Liver (tissue), 9 donors: ENCODE results near the gene ENTPD1. TPM values are rescaled to one million over a fixed set of nuclear protein-coding genes. Genes with fewer than 3 reads are reported as not detected.

ENCODE experiments used
- DNase-seq: peaks from one replicate; pipeline ENCODE4 v3.0.0-alpha.2; 2017; ENCODE audit warnings: low spot score
- H3K27ac ChIP-seq, 2 donors: one replicate each; pipeline ENCODE4 v1.7.0; 2013; ENCODE audit warnings: inconsistent platforms in 2 of 2, low read length in 2 of 2, control low read depth in 1 of 2, low read depth in 1 of 2, mild to moderate bottlenecking in 1 of 2
- H3K27me3 ChIP-seq, 4 donors: one replicate each; pipeline versions ENCODE4 v1.6.1 to v1.7.0; 2013; ENCODE audit warnings: low read length in 3 of 4, inconsistent platforms in 1 of 4, mild to moderate bottlenecking in 1 of 4, moderate library complexity in 1 of 4; ENCODE audit not compliant: control insufficient read depth in 4 of 4, insufficient read depth in 4 of 4
- H3K36me3 ChIP-seq, 4 donors: one replicate each; pipeline versions ENCODE4 v1.6.1 to v1.7.0; 2013; ENCODE audit warnings: low read length in 3 of 4, mild to moderate bottlenecking in 3 of 4, low read depth in 1 of 4, moderate library complexity in 1 of 4; ENCODE audit not compliant: control insufficient read depth in 4 of 4, insufficient read depth in 3 of 4
- H3K4me1 ChIP-seq, 4 donors: one replicate each; pipeline versions ENCODE4 v1.6.1 to v1.7.0; 2013; ENCODE audit warnings: low read length in 3 of 4, mild to moderate bottlenecking in 3 of 4, moderate library complexity in 1 of 4; ENCODE audit not compliant: control insufficient read depth in 4 of 4, insufficient read depth in 4 of 4
- H3K4me3 ChIP-seq, 3 donors: one replicate each; pipeline versions ENCODE4 v1.6.1 to v1.7.0; 2013; ENCODE audit warnings: low read length in 3 of 3, control low read depth in 1 of 3, low read depth in 1 of 3, mild to moderate bottlenecking in 1 of 3
- H3K9ac ChIP-seq, 2 donors: one replicate each; pipeline ENCODE4 v1.7.0; 2013; ENCODE audit warnings: low read length in 2 of 2, mild to moderate bottlenecking in 2 of 2, moderate library complexity in 2 of 2, control low read depth in 1 of 2, low read depth in 1 of 2
- H3K9me3 ChIP-seq, 4 donors: one replicate each; pipeline versions ENCODE4 v1.6.1 to v1.7.0; 2013; ENCODE audit warnings: low read length in 3 of 4; ENCODE audit not compliant: control insufficient read depth in 4 of 4
- EGR1 ChIP-seq, 2 donors: IDR thresholded peaks; 2 replicates each; pipeline ENCODE4 v1.6.1; 2016 to 2018; ENCODE audit warnings: antibody characterized with exemption in 2 of 2, low read depth in 2 of 2
- FOXA1 ChIP-seq: IDR thresholded peaks from 2 replicates; pipeline ENCODE4 v1.6.1; 2016; ENCODE audit warnings: antibody characterized with exemption
- FOXA2 ChIP-seq: IDR thresholded peaks from 2 replicates; pipeline ENCODE4 v1.6.1; 2016; ENCODE audit warnings: antibody characterized with exemption
- GABPA ChIP-seq, 2 donors: IDR thresholded peaks in 1 of 2; conservative IDR thresholded peaks in 1 of 2; 2 replicates each; pipeline ENCODE4 v1.6.1; 2016; ENCODE audit warnings: antibody characterized with exemption in 2 of 2, mild to moderate bottlenecking in 1 of 2, moderate library complexity in 1 of 2
- HNF4A ChIP-seq, 2 donors: conservative IDR thresholded peaks; 2 replicates each; pipeline ENCODE4 v1.6.1; 2016; ENCODE audit warnings: antibody characterized with exemption in 2 of 2, mild to moderate bottlenecking in 2 of 2
- HNF4G ChIP-seq: IDR thresholded peaks from 2 replicates; pipeline ENCODE4 v1.6.1; 2016; ENCODE audit warnings: antibody characterized with exemption
- JUND ChIP-seq, 2 donors: IDR thresholded peaks; 2 replicates each; pipeline ENCODE4 v1.6.1; 2016; ENCODE audit warnings: antibody characterized with exemption in 2 of 2
- NR2F2 ChIP-seq: IDR thresholded peaks from 2 replicates; pipeline ENCODE4 v1.6.1; 2016; ENCODE audit warnings: antibody characterized with exemption
- RXRA ChIP-seq, 2 donors: IDR thresholded peaks; 2 replicates each; pipeline ENCODE4 v1.6.1; 2017 to 2018; ENCODE audit warnings: antibody characterized with exemption in 2 of 2, mild to moderate bottlenecking in 1 of 2
- SP1 ChIP-seq: IDR thresholded peaks from 2 replicates; pipeline ENCODE4 v1.6.1; 2018; ENCODE audit warnings: antibody characterized with exemption, mild to moderate bottlenecking
- TAF1 ChIP-seq: conservative IDR thresholded peaks from 2 replicates; pipeline ENCODE4 v1.6.1; 2016; ENCODE audit warnings: antibody characterized with exemption, mild to moderate bottlenecking
- YY1 ChIP-seq: IDR thresholded peaks from 2 replicates; pipeline ENCODE4 v1.6.1; 2016; ENCODE audit warnings: antibody characterized with exemption, mild to moderate bottlenecking
- WGBS: extraction: QIAGEN DNeasy Blood & Tissue Kit; methylation state at CpG from one replicate; pipeline ENCODE4 v1.1.7; 2013; 5-methylcytosine and 5-hydroxymethylcytosine counted together
- polyA plus RNA-seq, 2 donors: library from polyadenylated mRNA; stranded (reverse) in 1 of 2; unstranded in 1 of 2; fragments of 200-250 nt in 1 of 2; fragments of >200 nt in 1 of 2; fragmentation: Nextera tagmentation in 1 of 2; extraction: Ambion mirVana in 1 of 2; gene quantifications; one replicate each; pipeline versions ENCODE4 v1.2.1 to v1.2.3, GENCODE V29; 2013 to 2015
- total RNA-seq, 2 donors: library from RNA; depleted of rRNA; stranded (reverse); fragments of >200 nt; gene quantifications; one replicate each; pipeline ENCODE4 v1.2.3, GENCODE V29; 2014
- TF ChIP-seq, protein P1 (sequence below): IDR thresholded peaks from 2 replicates; pipeline ENCODE4 v1.6.1; 2016; ENCODE audit warnings: antibody characterized with exemption, mild to moderate bottlenecking
- TF ChIP-seq, protein P2 (sequence below): IDR thresholded peaks from 2 replicates; pipeline ENCODE4 v1.6.1; 2016; ENCODE audit warnings: antibody characterized with exemption
- TF ChIP-seq, protein P3 (sequence below): IDR thresholded peaks from 2 replicates; pipeline ENCODE4 v1.6.1; 2016; ENCODE audit warnings: antibody characterized with exemption
- donor health status: healthy.
- donor health status: healthy.
- donor health status: healthy.
- donor health status: healthy.
- donor health status: healthy.

The ENTPD1 gene
- total and polyA plus RNA-seq, 4 donors = 2.1 to 8.0 (median 4.3) TPM

- Histone ChIP-seq H3K27ac (no peak overlapping the region), H3K9me3 (no peaks in the 10 kb centered on the region), H3K4me1 (no peaks in the 10 kb centered on the region), H3K4me3 (no peak overlapping the region), H3K27me3 (no peaks in the 10 kb centered on the region), H3K36me3 (no peaks in the 10 kb centered on the region), H3K9ac (no peak overlapping the region)
- WGBS = 82% methylated on average over 3 of the region's 3 CpGs
- TF ChIP-seq FOXA1 (no peak), JUND (IDR thresholded peaks at IDR 0.05) (no peak), GABPA (IDR thresholded peaks at IDR 0.05 in 1 of 2, conservative IDR thresholded peaks at IDR 0.05 in 1 of 2) (no peak), EGR1 (IDR thresholded peaks at IDR 0.05; ENCODE audit: low read depth in 2 of 2) (no peak), YY1 (no peak), FOXA2 (no peak), RXRA (IDR thresholded peaks at IDR 0.05) (no peak), SP1 (no peak)
- TF ChIP-seq, protein P1, sequence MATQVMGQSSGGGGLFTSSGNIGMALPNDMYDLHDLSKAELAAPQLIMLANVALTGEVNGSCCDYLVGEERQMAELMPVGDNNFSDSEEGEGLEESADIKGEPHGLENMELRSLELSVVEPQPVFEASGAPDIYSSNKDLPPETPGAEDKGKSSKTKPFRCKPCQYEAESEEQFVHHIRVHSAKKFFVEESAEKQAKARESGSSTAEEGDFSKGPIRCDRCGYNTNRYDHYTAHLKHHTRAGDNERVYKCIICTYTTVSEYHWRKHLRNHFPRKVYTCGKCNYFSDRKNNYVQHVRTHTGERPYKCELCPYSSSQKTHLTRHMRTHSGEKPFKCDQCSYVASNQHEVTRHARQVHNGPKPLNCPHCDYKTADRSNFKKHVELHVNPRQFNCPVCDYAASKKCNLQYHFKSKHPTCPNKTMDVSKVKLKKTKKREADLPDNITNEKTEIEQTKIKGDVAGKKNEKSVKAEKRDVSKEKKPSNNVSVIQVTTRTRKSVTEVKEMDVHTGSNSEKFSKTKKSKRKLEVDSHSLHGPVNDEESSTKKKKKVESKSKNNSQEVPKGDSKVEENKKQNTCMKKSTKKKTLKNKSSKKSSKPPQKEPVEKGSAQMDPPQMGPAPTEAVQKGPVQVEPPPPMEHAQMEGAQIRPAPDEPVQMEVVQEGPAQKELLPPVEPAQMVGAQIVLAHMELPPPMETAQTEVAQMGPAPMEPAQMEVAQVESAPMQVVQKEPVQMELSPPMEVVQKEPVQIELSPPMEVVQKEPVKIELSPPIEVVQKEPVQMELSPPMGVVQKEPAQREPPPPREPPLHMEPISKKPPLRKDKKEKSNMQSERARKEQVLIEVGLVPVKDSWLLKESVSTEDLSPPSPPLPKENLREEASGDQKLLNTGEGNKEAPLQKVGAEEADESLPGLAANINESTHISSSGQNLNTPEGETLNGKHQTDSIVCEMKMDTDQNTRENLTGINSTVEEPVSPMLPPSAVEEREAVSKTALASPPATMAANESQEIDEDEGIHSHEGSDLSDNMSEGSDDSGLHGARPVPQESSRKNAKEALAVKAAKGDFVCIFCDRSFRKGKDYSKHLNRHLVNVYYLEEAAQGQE = no peak
- TF ChIP-seq, protein P2, sequence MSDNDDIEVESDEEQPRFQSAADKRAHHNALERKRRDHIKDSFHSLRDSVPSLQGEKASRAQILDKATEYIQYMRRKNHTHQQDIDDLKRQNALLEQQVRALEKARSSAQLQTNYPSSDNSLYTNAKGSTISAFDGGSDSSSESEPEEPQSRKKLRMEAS = no peak
- TF ChIP-seq, protein P3, sequence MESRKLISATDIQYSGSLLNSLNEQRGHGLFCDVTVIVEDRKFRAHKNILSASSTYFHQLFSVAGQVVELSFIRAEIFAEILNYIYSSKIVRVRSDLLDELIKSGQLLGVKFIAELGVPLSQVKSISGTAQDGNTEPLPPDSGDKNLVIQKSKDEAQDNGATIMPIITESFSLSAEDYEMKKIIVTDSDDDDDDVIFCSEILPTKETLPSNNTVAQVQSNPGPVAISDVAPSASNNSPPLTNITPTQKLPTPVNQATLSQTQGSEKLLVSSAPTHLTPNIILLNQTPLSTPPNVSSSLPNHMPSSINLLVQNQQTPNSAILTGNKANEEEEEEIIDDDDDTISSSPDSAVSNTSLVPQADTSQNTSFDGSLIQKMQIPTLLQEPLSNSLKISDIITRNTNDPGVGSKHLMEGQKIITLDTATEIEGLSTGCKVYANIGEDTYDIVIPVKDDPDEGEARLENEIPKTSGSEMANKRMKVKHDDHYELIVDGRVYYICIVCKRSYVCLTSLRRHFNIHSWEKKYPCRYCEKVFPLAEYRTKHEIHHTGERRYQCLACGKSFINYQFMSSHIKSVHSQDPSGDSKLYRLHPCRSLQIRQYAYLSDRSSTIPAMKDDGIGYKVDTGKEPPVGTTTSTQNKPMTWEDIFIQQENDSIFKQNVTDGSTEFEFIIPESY = no peak
- no peak for DNase-seq
Measured at GRCh38 chr10:95759233-95759826, 3.4 kb downstream of the ENTPD1 start.

- Histone ChIP-seq H3K27ac (peak overlapping the region in 1 of 2 donors; percentile 7), H3K9ac (no peak overlapping the region)
- WGBS = 70% methylated on average over 3 of the region's 3 CpGs
Measured at GRCh38 chr10:95761939-95762492, 6.1 kb downstream of the ENTPD1 start.

More at GRCh38 chr10:95761939-95762492, 6.1 kb downstream of the ENTPD1 start:
- no peak for DNase-seq
- Histone ChIP-seq H3K36me3 (no peaks in the 10 kb centered on the region), H3K9me3 (no peaks in the 10 kb centered on the region), H3K4me1 (no peaks in the 10 kb centered on the region), H3K4me3 (no peak overlapping the region), H3K27me3 (no peaks in the 10 kb centered on the region)
- no peak for TF ChIP-seq FOXA1
- no peak for TF ChIP-seq HNF4G
- TF ChIP-seq TAF1 = no peak
- TF ChIP-seq NR2F2 = no peak
- TF ChIP-seq, protein P3 = no peak
- no peak for TF ChIP-seq HNF4A (conservative IDR thresholded peaks at IDR 0.05)
- TF ChIP-seq YY1 = no peak
- no peak for TF ChIP-seq JUND (IDR thresholded peaks at IDR 0.05)
